Transverse colon (tissue), 4 donors: ENCODE results near the gene LTBP2.

ENCODE experiments used
- EP300 ChIP-seq: sonication (generic); formaldehyde crosslinking; IDR thresholded peaks from one replicate; pipeline ENCODE4 v1.6.1; 2017; ENCODE audit warnings: antibody characterized with exemption, low read depth
- POLR2A ChIP-seq: fragments of 450-650 bp; IDR thresholded peaks from one replicate; pipeline ENCODE4 v1.6.1; 2016; ENCODE audit warnings: antibody characterized with exemption, mild to moderate bottlenecking, moderate library complexity
- POLR2AphosphoS5 ChIP-seq, 3 donors: sonication (generic); formaldehyde crosslinking; IDR thresholded peaks; one replicate each; pipeline ENCODE4 v1.6.1; 2016; ENCODE audit warnings: antibody characterized with exemption in 3 of 3
- TF ChIP-seq, protein P1 (sequence below), 5 experiments: fragments of 200-600 bp in 3 of 5; fragments of 450-650 bp in 2 of 5; sonication (generic) in 3 of 5; IDR thresholded peaks; 1 replicate in 2 of 5; 2 replicates in 3 of 5; pipeline ENCODE4 v1.5.1; 2016 to 2017; ENCODE audit warnings: antibody characterized with exemption in 5 of 5, inconsistent platforms in 3 of 5, mild to moderate bottlenecking in 2 of 5, moderate library complexity in 1 of 5

DNA sequence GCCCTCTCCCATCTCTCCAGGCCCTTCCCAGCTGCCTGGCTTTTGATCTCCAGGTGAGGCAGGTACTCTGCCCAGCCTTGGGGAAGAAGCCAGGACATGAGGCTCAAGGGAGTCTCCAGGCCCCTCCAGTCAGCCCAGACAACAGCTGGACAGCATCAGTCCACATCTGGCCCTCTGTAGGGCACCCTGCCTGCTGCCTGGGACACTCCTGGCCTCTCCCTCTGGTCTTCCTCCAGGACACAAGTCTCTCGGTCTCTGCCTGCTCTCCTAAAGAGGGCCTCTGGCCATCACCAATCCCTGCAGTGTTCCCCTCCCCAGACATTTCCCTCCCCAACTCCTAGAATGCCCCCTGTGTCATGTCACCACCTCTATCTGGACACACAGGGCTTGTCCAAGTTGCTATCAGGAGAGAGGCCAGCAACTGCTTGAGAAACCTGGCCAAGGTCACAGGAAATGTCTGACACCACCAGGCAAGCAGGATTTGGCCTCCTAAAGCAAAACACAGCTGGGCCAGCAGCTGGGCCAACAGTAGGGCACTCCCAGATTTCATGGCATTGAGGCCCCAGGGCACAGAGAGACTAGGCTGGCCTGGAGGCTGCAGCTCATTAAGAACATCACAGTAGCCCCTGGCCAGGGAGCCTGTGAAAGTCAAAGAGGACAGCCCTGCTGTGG, 29.0 kb downstream of the LTBP2 start:
- TF ChIP-seq EP300 (no peak), POLR2AphosphoS5 (IDR thresholded peaks at IDR 0.05) (no peak), POLR2A (no peak)
- TF ChIP-seq, protein P1, sequence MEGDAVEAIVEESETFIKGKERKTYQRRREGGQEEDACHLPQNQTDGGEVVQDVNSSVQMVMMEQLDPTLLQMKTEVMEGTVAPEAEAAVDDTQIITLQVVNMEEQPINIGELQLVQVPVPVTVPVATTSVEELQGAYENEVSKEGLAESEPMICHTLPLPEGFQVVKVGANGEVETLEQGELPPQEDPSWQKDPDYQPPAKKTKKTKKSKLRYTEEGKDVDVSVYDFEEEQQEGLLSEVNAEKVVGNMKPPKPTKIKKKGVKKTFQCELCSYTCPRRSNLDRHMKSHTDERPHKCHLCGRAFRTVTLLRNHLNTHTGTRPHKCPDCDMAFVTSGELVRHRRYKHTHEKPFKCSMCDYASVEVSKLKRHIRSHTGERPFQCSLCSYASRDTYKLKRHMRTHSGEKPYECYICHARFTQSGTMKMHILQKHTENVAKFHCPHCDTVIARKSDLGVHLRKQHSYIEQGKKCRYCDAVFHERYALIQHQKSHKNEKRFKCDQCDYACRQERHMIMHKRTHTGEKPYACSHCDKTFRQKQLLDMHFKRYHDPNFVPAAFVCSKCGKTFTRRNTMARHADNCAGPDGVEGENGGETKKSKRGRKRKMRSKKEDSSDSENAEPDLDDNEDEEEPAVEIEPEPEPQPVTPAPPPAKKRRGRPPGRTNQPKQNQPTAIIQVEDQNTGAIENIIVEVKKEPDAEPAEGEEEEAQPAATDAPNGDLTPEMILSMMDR (IDR thresholded peaks at IDR 0.05): no peak
